IPS-NIHi7 (cell line): ENCODE measurements around the gene ASIC2.

Source experiments
- DNase-seq: peaks from one replicate; pipeline ENCODE4 v3.0.0; 2012; ENCODE audit warnings: mixed read lengths; ENCODE audit errors: extremely low spot score

The ASIC2 gene

DNA sequence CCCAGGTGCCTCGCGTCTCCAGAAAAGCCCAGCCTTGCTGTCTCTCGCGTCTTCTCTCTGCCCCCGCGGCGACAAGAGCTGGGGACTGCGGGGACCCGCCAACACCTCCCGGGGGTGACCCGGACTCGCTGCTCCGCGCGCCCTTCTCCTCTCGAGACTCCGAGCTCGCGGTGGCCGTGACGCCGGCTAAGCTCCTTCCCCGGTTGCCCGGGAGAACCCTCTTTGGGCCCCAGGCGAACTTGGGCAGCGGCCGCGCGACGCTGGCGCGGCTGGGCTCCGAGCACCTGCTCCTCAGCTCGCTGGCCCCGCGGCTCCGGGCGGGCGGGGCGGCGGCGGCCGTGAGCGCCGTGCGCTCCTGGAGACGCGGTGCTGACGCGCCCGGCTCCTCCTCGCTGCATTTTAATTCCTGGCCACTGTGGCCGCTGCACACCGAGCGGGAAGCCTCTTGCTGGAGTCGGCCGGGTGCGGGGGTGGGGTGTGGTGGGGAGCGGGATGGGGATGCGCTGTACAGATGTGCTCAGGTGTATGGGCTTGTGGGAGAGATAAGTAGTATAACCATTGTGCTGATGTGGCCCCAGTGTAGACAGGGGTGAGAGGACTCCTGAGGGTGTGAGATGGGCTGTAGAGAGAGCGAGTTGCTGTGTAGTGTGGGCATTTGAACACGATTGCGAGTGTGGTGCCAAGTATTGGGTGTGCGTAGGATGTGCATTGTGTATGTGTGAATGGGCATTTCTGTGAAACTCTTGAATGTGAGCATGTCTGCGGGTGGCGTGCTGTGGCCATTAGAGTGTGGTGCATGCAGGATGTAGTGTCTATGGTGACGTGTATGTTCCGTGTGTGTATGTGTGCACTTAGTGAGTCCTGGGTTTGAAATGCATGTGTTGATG, at the start of gene ASIC2:
TSS of gene ASIC2 (minus strand) at position 315 of the 887 bp plus-strand sequence.
- DNase-seq: peak; percentile 77

DNA sequence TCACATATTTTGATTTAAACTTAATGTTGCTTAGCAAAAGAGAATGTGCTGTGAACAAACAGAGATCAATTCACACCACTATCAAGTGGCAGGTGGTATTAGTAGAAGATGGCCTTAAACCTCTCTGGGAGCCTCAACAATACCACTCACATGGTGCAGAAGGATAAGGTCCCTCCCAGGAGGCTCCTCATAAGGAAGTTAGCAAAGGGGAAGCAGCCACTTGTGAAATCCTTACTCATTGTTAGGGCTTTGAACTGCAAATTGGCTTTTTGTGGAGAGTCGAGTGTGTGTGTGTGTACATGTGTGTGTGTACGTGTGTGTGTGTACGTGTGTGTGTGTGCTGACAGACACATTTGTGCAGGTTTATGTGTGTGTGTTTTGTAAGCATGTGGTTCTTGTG, 48.9 kb upstream of the ASIC2 start:
- no peak for DNase-seq

DNA sequence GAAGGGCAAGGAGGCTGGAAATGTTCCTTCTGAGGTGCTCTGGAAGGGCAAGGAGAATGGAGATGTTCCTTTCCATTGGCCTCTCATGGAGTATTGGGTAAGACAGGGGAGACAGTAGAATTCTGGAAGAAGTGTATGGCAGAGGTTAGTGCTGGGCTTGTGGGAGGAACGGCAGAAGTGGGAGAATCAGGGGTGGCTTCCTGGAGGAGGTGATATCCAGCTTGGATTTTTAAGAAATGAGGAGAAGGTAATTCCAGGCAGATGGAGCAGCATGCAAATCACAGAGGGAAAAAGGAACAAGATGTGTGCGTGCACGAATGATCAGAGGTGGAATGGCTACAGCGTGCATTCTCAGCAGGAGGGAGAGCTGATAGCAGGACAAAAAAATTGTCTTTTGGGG, 45.1 kb upstream of the ASIC2 start:
- no peak for DNase-seq

DNA sequence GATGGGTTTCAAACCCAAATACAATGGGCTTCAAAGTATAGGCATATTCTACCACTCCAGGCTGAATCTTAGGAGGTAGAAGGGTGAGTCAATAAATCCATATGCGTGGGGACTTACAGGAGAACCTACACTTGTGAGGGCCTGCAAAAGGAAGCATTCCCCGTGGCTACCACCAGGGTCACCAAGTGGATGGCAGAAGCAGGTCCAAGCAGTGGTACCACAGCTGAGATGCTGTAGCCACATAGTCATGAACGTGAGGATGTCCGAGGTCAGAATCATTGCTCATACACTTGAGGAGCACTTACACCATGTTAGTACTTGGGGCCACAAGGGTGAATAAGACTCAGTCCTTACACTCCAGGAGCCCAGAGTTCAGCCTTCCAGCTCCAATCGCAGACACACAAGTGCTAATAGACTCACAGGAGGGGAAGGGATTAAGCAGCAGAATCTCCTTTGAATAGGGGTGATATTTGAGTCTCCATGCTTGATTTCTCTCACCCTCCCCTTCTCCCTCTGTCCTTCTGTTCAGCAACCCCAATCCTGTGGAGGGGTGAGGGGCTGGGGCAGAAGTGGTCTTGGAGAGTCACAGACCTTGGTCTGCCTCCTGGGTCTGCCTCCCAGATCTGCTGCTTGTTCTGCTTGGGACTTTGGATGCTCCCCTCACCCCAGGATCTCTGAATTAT, 42.5 kb upstream of the ASIC2 start:
- DNase-seq: peak; percentile 36

DNA sequence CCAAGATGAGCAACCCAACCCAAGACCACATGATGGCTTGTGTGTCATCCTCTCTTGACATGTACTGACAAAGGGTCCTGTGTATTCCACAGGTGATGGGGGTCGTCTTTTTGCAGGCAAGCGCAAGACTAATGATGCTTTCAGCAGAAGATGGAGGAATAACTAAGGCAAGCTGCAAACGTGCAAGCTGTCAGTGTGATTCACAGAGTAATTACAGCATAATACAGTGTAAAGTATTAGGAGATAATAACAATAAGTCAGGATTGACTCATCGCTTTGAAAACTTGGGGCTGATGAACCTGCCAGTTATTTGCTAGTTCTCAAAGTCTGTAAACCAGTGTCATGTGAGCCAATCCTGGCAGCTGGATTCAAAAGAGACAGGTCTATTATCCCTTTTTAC, 41.6 kb upstream of the ASIC2 start:
- DNase-seq: no peak

DNA sequence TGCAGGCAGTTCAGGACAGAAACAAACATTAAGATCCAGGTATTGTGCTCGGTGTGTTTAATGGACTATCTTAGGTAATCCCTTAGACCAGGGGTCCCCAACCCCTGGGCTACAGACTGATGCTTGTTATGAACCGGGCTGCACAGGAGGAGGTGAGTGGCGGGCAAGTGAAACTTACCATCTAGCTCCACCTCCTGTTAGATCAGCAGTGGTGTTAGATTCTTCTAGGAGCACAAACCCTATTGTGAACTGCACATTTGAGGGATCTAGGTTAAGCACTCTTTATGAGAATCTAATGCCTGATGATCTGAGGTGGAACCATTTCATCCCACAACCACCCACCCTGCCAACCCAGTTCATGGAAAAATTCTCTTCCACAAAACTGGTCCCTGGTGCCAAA, 37.8 kb upstream of the ASIC2 start:
- no peak for DNase-seq

DNA sequence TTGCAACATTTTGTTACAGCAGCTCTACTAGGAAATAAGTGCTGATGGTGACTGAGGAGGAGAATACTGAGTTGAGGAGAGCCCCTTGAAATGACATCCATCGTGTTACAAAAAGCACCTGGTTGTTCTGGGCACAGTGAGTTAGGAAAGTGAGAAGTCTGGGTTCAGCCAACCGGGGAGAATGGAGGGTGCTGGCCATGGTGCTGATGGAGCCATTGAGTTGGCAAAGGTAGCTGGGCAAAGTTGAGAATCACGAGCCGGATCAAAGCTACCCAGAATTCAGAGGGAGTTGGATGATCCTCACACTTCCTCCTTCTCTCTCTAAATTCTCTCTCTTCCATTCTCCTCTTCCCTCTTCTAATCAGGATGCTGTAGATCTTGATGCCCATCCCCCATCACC, 35.0 kb upstream of the ASIC2 start:
- DNase-seq: peak; percentile 77

DNA sequence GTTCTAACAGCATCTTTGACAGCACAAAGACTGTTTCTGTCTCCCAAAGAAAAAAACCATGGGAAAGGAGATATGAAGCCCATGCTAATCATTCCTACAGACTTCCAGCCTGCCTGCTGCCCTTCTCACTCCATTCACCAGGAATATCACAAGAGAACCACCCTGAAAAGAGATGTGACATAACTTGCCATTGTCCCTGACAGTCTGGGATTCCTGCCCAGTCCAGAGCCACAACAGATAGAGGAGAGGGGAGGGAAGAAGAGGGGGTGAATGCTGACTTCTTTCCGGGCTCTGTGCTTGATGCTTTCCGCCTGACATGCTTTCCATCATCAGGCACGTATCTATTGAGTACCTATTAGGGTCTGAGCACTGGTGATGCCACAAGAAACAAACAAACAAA, 31.6 kb upstream of the ASIC2 start:
- DNase-seq: no peak

DNA sequence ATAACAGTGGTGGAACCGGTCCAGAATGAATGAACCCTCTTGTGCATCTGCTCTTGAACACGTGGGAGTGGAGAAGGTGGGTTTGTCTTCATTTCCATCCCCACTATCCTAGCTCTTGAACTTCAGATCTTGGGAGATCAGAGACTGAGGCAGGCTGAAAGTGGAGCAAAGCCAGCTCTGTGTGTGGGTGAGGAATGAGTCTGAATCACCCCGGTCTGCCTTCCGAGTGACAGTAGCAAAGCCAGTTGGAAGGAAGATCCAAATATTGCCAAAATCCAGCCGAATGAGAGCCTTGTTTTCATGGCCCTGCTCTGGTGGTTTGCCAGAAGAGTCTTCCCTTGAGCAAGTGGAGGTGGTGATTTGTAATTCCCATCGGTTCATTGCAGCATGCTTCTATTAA, 29.0 kb upstream of the ASIC2 start:
- DNase-seq: no peak

DNA sequence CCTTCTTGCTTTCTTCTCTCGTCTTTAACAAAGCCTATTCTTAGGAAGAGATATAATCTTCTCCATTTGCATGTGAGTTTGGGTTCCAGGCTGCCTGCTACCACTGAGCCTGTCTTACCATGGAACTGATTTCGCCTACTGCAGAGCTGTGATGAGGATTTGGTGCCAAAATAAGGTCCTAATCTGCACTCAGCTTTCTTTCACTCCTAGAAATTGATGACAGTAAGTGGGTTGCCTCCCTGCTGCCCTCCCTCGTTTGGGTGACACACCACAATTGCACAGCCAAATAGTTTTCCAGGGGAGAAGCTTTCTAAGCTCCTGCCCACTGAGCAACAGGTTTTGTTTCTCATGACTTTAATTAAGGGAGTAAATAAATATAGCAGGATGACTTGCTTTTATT, 25.1 kb upstream of the ASIC2 start:
- no peak for DNase-seq

DNA sequence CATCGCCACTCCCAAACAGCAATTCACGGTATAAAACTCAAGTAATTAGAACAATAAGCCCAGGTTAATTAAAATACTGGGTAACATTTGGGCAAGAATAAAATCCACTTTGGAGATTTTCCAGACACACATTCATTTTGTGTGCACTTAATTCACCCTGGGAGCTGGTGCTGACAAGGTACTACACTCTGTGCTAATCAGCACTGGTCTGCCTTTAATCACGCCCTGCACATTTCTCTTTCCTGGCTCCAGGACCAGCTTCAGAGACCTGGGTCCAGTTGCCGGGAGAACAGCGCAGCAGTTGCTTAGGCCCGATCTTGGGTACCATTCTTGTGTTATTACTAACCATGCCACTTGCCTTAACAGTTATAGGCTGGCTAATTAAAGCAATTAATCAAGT, 23.7 kb upstream of the ASIC2 start:
- no peak for DNase-seq

DNA sequence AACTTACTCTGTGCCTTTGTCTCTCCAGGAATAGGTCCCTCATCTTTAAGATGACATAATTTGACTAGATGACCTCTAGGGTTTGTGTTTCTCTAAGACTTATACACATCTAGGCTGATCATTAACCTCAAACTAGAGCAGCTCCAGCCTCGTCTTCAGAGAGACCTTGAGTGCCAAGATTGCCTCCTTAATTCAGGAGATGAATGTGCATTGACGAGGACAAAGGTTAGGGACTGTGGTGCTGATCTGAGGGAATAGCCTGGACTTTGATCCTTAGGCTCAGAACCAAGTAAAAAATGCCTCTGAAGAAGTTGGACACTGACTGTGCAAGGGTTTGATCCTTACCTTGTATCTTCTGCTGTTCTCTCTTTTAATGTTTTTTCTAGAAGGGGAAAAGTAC, 17.2 kb upstream of the ASIC2 start:
- no peak for DNase-seq

DNA sequence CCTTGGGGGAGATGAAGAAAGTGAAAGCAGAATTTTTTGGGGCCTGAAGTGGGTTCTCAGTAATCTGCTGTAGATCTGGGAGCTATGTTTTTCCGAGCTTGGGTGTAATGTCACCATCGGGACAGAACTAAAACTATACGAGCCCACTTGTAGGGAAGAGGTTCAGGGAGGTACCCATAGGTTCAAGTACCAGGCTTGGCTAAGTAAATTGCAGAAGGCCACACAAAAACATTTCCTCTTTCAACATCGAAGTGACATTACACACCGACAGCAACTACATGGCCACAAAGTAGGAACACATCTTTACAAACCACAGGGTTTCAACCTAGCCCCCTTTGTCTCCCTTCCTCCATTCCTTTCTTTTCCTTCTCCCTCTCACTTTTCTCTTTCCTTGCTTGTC, 10.2 kb upstream of the ASIC2 start:
- no peak for DNase-seq

DNA sequence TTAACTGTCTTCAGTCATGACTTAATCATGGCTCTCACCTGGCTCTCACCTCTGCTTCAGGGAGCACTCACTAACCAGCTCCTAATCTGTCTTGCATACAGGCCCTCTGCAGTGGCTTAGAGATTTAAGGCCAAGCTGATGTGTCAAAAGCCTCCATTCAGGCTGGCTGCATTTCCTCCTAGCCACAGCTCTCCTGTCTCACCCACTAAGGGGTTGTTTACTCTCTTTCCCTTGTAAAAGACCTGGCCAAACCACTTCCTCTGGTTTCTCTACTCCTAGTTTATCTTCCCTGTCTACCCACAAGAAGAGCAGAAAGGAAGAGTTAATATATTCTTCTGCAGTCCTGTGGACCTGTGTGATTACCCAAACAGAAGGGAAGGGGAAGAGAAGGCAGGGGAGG, 9.3 kb upstream of the ASIC2 start:
- DNase-seq: peak; percentile 18

DNA sequence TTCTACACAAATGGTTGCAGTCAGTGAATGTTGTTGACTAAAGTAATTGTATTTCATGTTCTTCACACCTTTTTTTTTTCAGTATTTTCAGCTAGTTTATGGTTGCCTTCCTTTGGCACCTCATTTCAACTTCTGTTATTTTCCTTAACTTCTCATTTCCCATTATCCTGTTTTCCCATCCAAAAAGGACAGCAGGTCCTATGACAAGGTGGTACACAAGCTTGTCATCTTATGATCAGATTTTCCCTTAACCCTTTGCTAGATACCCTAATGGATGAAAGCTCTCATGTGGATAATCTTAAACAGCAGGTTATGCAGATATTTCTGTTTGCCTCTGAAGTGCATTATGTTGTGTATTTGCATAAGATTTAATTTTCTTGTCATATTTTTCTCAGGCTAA, 7.1 kb upstream of the ASIC2 start:
- DNase-seq: no peak

DNA sequence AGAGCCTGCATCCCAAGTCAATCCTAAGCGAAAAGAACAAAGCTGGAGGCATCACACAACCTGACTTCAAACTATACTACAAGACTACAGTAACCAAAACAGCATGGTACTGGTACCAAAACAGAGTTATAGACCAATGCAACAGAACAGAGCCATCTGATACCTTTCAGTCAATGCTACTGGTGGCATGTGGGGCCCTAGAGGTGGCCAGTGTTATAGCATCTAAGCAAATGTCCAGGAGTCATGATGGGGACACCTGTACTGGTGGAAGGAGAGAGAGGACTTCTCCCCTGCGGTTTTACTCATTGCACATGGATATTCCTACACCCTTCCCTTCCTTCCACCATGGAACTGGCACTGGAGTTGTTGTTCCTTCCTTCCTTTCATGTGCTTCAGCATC, 6.0 kb upstream of the ASIC2 start:
- DNase-seq: no peak

DNA sequence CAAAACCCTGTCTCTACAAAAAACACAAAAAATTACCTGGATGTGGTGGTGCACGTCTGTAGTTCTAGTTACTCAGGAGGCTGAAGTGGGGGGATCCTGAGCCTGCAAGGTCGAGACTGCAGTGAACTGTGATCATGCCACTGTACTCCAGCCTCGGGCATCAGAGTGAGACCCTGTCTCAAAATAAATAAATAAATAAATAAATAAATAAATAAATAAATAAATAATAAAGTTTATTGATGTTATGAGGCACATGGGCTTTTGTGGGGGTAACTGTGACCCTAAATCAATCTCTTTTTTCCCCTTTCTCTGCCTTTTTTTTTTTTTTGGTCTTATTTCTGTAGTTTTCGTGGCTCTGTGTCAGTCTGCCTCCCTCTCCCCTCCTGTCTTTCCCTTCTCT, 4.5 kb upstream of the ASIC2 start:
- no peak for DNase-seq

DNA sequence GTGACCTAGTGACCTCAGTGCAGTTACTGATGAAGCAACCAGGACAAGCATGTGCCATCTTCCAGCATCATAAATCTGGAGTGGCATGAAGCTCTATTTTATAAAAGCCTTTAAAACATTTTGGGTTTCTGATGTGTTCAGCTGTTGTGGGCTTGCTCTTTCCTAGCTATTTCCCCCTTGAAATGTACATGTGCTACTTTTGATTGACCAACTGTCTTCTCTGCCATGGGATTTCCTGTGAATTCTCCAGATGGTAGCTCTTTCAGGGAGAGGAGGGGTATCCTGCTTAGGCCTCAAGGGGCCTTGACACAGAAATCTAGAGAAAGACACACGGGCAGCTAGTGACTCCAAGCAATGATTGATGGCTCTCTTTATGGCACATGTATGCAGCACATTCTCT, 1.9 kb upstream of the ASIC2 start:
- DNase-seq: no peak

DNA sequence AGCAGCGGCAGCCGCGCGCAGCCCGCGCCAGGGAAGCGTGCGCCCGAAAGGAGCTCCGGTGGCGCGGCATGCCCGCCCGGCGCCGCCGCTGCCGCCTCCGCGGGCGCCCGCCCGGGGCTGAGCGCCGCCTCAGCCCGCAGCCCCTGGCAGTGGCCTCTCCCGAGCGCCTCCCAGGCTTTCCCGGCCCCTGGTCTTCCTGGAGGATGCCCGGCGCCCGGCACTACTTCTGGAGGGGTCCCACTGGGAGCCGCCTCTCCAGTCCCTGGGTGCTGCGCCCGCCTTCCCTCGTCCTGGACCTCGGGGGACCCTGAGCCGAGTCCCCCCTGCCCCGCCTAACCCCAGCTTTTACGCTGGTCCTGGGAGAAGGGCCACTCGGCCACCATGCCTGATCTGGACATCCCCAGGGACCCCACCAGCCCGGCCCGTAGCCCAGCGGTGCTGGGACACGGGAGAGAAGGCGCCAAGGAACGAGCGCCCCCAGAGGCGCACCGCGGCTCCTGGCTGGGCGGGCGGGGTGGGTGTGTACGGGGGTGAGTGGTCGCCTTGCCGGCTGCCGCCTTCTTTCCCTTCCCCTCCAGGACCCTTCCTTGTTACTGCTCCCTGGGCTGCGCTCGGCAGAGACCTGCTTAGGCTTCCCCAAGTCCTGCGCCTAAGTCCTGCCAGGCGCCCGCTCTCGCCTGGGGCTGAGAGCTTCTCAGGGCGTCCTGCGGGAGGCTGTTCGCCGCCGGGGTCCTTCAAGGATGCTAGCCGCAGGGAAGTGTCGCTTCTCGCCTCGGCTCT, 704 bp downstream of the ASIC2 start:
- DNase-seq: peak; percentile 74

DNA sequence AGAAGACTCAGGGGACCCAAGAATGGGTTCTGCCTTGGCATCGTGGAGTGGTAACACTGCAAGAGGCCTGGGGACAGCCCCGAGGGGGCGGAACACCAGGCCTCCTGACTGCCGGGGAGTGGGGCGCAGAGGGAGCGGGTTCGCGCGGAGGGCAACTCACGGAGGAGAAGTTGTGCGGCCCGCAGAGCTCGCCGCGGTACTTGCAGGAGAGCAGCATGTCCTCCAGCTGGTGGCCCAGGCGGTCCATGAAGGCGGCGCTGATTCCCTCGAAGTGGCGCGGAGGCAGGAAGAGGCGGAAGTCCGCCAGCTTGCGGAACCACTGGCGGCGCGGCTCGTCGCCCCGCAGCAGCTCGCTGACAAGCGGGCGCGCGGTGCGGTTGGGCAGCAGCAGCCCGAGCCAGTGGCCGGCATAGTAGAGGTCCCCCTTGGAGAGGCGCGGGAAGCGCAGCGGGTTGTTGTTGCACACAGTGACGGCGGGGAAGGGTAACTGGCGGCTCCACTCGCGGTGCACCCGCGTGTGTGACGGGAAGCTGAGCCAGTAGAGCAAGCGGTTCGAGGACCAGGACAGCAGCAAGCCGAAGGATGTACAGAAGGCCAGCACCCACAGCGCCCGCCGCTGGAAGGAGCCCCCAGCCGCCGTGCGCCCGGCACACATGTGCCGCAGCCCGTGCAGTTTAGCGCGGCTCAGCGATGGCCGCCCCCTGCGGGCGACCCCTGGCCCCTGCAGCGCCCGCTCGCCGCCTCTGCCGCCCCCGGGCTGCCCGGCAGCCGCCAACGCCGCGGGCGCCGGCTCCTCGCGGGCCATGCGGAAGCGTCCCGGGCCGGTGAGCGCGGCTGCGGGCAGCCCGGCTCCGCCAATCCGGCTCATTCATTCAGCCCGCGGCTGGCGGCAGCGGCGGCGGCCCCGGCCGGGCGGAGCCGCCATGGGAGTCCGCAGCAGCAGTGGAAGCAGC, 1.6 kb downstream of the ASIC2 start:
- peak; percentile 71 for DNase-seq

DNA sequence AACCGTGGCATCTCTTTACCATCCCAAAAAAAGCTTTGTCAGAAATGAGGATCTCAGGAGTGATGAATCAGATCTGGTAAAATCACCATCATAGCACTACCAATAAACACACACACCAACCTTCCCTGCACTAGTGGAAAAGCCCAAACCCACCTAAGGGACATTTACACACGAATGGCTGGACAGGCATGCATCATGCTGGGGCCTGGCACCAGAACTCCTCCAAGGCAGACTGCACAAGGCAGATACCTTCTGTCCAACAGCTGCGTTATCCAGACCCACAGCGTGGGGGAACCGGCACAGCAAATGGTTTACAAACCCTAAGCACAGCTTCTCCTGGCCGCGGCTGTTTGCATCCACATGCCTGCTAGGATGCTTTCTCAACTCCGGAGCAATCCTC, 2.8 kb downstream of the ASIC2 start:
- no peak for DNase-seq
